HEK293T (cell line): ENCODE measurements around the gene CASP12.

Source experiments
- CTCF ChIA-PET: fragments of 350-600 bp; formaldehyde crosslinking; extraction: SDS; loops from one replicate; lab custom pipeline; 2021; ENCODE audit warnings: antibody characterized with exemption, inconsistent platforms; lab: Yijun Ruan, JAX
- POLR2A ChIA-PET: fragments of 350-600 bp; formaldehyde crosslinking; extraction: SDS; loops from one replicate; lab custom pipeline; 2020; ENCODE audit warnings: antibody characterized with exemption, inconsistent platforms; lab: Yijun Ruan, JAX
- DNase-seq: peaks from one replicate; pipeline ENCODE4 v3.0.0; 2012; ENCODE audit warnings: mixed read lengths; ENCODE audit errors: extremely low spot score
- ARNT ChIP-seq: fragments of 450-650 bp; IDR thresholded peaks from 2 replicates; pipeline ENCODE4 v1.6.1; 2017; ENCODE audit warnings: mild to moderate bottlenecking
- BHLHE40 ChIP-seq: fragments of 450-650 bp; IDR thresholded peaks from 2 replicates; pipeline ENCODE4 v1.6.1; 2016; ENCODE audit warnings: mild to moderate bottlenecking, moderate library complexity, borderline replicate concordance
- CTBP1 ChIP-seq: fragments of 450-650 bp; IDR thresholded peaks from 2 replicates; pipeline ENCODE4 v1.6.1; 2016; ENCODE audit warnings: borderline replicate concordance
- ELF4 ChIP-seq: fragments of 450-650 bp; IDR thresholded peaks from 2 replicates; pipeline ENCODE4 v1.6.1; 2017; ENCODE audit warnings: antibody characterized with exemption
- FOXA1 ChIP-seq: fragments of 450-650 bp; IDR thresholded peaks from 2 replicates; pipeline ENCODE4 v1.6.1; 2016; ENCODE audit warnings: mild to moderate bottlenecking
- FOXK2 ChIP-seq: fragments of 450-650 bp; IDR thresholded peaks from 2 replicates; pipeline ENCODE4 v1.6.1; 2016; ENCODE audit warnings: mild to moderate bottlenecking
- FOXM1 ChIP-seq: fragments of 450-650 bp; IDR thresholded peaks from 2 replicates; pipeline ENCODE4 v1.6.1; 2017; ENCODE audit warnings: mild to moderate bottlenecking, borderline replicate concordance
- HDGF ChIP-seq: fragments of 450-650 bp; IDR thresholded peaks from 2 replicates; pipeline ENCODE4 v1.6.1; 2017; ENCODE audit warnings: antibody characterized with exemption, borderline replicate concordance
- L3MBTL2 ChIP-seq: fragments of 450-650 bp; conservative IDR thresholded peaks from 2 replicates; pipeline ENCODE4 v1.6.1; 2016; ENCODE audit warnings: mild to moderate bottlenecking
- LEF1 ChIP-seq: fragments of 450-650 bp; IDR thresholded peaks from 2 replicates; pipeline ENCODE4 v1.6.1; 2017; ENCODE audit warnings: mild to moderate bottlenecking, borderline replicate concordance
- NFRKB ChIP-seq: fragments of 450-650 bp; IDR thresholded peaks from 2 replicates; pipeline ENCODE4 v1.6.1; 2016; ENCODE audit warnings: mild to moderate bottlenecking, moderate library complexity
- SP1 ChIP-seq: fragments of 450-650 bp; IDR thresholded peaks from 2 replicates; pipeline ENCODE4 v1.6.1; 2017
- SUZ12 ChIP-seq: fragments of 450-650 bp; IDR thresholded peaks from 2 replicates; pipeline ENCODE4 v1.6.1; 2016; ENCODE audit warnings: mild to moderate bottlenecking
- TARDBP ChIP-seq: fragments of 450-650 bp; IDR thresholded peaks from 2 replicates; pipeline ENCODE4 v1.6.1; 2016
- ZNF384 ChIP-seq: fragments of 450-650 bp; IDR thresholded peaks from 2 replicates; pipeline ENCODE4 v1.6.1; 2016
- TF ChIP-seq, protein P1 (sequence below): fragments of 450-650 bp; IDR thresholded peaks from 2 replicates; pipeline ENCODE4 v1.6.1; 2016

The CASP12 gene

DNA sequence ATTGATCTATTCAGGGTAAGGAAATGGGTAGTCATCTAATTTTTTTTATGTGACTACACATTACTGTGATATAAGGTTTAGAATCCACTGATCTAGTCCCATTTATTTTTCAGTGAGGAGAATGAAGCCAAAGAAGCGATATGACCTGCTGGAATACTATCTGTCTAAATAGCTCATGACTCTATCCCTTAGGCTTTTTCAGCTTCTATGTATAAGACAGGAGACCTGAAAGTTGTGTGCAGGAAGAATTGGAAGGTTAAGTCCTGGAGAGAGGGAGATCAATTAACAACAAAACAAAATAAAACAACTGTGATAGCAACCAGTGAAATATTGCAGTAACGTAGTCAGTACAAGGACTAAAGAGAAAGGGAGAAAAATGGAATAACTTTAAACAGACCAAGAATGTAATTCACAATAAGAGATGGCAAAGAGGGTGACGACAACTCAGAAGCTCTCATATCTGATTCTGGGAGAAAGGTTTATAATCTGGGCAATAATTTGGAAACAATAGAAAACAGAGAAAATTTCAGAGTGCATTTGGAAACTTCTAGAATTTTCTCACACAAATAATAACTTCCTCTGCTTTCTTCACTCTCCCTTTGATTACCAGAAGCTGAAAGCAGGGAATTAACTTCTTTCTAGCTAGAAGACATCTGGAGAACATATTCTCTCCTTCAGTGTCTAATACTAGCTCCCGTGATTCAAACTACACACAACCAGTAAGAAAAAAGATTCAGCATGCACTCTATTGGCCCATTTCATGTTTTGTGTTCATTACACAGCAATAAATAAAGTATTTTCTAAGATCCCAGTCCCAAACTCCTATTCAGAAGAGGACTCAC lies 19.2 kb upstream of the CASP12 start:
- DNase-seq: no peak
- TF ChIP-seq ARNT: no peak
- no peak for TF ChIP-seq ELF4
- TF ChIP-seq SUZ12: no peak
- no peak for TF ChIP-seq CTBP1
- TF ChIP-seq, protein P1, sequence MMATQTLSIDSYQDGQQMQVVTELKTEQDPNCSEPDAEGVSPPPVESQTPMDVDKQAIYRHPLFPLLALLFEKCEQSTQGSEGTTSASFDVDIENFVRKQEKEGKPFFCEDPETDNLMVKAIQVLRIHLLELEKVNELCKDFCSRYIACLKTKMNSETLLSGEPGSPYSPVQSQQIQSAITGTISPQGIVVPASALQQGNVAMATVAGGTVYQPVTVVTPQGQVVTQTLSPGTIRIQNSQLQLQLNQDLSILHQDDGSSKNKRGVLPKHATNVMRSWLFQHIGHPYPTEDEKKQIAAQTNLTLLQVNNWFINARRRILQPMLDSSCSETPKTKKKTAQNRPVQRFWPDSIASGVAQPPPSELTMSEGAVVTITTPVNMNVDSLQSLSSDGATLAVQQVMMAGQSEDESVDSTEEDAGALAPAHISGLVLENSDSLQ: no peak
- no peak for TF ChIP-seq LEF1
- TF ChIP-seq BHLHE40: no peak
- TF ChIP-seq HDGF: no peak
- no peak for TF ChIP-seq FOXA1
- TF ChIP-seq TARDBP: no peak
- no peak for TF ChIP-seq FOXK2
- TF ChIP-seq FOXM1: no peak
- TF ChIP-seq L3MBTL2: no peak
- TF ChIP-seq NFRKB: no peak
- no peak for TF ChIP-seq SP1
- no peak for TF ChIP-seq ZNF384
- ChIA-PET POLR2A (no interaction called here), CTCF (no interaction called here)

DNA sequence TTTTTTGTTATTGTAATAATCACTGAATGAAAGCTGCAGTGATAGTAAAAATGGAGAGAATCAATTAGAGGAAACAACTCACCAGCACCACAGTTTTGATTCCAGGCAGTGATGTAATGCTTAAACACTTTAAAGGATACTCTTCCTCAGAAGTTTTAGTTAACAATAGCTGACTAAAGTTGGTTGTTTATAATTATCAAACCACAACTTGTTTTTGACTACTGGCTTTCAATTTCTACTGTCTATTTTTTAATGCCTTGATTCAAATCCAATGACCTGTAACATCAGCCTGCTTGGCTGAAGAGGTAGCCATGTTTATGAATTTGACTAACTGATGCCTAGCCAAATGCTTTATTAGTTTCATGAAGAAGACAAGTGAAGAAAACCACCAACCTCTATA lies 18.2 kb upstream of the CASP12 start:
- no peak for DNase-seq
- POLR2A ChIA-PET: no interaction called here
- no peak for TF ChIP-seq BHLHE40
- no peak for TF ChIP-seq FOXA1
- no peak for TF ChIP-seq L3MBTL2
- CTCF ChIA-PET: no interaction called here

DNA sequence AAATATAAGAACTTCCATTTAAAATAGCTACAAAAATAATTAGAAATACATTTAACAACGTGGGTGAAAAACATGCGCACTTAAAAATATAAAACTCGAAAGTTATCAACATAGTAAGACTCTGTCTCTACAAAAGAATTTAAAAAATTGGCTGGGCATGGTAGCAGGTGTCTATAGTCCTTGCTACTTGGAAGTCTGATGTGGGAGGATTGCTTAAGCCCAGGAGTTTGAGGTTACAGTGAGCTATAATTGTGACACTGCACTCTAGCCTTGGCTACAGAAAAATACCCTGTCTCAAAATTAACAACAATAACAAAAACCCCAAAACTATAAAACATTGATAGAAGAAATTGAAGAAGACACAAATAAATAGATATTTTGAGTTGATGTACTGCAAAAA lies 13.8 kb upstream of the CASP12 start:
- no peak for DNase-seq
- TF ChIP-seq ARNT (no peak), LEF1 (no peak), SUZ12 (no peak), L3MBTL2 (no peak), CTBP1 (no peak), ELF4 (no peak), ZNF384 (no peak), SP1 (no peak), TARDBP (no peak), NFRKB (no peak), FOXK2 (no peak), FOXM1 (no peak), HDGF (no peak), FOXA1 (no peak), BHLHE40 (no peak)
- TF ChIP-seq, protein P1: no peak
- CTCF ChIA-PET: no interaction called here
- POLR2A ChIA-PET: no interaction called here

DNA sequence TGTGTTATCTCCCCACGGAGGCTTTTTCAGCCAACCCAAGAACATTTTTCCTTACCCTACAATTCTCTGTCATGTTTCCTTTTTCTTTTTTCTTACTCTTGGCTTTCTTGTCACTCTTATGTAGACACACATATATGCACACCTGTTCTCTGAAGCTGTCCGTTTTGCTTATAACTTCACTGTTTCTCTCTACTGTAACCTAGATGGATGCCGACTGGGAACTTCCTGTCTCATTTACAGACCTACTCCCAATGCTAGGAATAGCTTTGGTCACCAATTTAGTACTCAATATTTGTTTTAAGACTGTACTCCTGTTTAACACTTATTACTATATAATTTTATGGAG lies 9.9 kb upstream of the CASP12 start:
- ChIA-PET CTCF (no interaction called here), POLR2A (no interaction called here)
- no peak for TF ChIP-seq SUZ12
- no peak for TF ChIP-seq LEF1
- TF ChIP-seq FOXK2: no peak
- TF ChIP-seq FOXA1: no peak
- TF ChIP-seq BHLHE40: no peak
- TF ChIP-seq ELF4: no peak
- no peak for TF ChIP-seq TARDBP
- TF ChIP-seq SP1: no peak
- TF ChIP-seq L3MBTL2: no peak
- TF ChIP-seq HDGF: no peak
- no peak for TF ChIP-seq CTBP1
- TF ChIP-seq ZNF384: no peak
- no peak for TF ChIP-seq FOXM1
- DNase-seq: no peak

DNA sequence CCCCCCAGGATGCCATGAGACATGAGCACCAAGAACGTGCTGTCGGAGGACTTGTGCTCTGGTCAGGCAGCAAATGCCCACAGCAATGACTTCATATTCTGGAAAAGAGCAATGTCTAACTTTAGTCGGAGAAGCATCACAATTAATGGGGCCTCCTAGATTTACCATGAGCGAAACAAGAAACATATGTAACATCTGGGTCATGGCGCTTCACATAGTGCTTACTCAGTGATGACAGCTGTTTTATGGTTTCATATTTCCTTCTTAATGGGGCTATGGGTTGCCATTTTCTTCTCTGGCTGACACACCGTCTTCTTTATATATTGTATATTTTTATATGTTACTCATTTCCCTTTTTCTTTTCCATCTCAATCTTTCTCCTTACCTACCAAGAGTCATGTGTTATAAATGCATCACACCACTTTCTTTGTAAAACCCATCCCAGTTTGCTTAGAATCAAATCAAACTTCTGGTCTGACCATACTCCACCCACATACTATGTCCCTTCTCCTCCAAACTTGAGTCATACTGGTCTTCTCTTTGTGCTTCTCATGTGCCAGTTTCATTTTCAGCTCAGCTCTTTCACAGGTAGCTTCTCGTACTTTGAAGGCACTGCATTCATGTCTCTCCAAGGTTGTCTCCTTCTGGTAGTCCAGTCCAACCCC lies 9.4 kb upstream of the CASP12 start:
- ChIA-PET POLR2A (no interaction called here), CTCF (no interaction called here)
- TF ChIP-seq ARNT (no peak), ZNF384 (no peak)
- no peak for DNase-seq

DNA sequence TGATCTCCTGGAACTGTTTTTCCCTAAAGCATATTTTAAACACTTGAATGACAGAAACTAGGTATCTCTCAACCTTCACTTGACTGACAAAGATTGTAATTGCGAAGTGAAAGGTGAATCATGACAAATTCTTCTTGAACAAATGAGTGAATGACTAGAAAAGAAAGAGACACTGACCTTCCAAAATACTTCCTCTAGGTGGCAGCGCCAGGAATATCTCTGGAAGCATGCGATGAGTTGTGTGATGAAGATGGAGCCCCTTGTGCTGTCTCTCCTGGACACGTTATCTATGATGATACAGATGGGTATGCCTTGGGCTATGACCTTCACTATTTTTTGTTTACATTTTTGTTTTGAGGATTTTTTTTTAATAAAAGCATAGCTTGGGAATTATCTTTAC lies 7.0 kb upstream of the CASP12 start:
- POLR2A ChIA-PET: no interaction called here
- CTCF ChIA-PET: no interaction called here
- DNase-seq: no peak
- no peak for TF ChIP-seq NFRKB
- TF ChIP-seq L3MBTL2: no peak
- TF ChIP-seq ELF4: no peak
- TF ChIP-seq SP1: no peak
- no peak for TF ChIP-seq FOXK2
- TF ChIP-seq, protein P1: no peak
- TF ChIP-seq ZNF384: no peak
- TF ChIP-seq BHLHE40: no peak
